Chondrocyte (in vitro differentiated cells): ENCODE measurements around the gene TMEM184A. TPM values are rescaled to one million over a fixed set of nuclear protein-coding genes. Genes with fewer than 3 reads are reported as not detected.

Experiments used
- DNase-seq: peaks from one replicate; pipeline ENCODE4 v3.0.0; 2021; ENCODE audit warnings: mixed read lengths, low spot score
- H3K27ac Mint-ChIP-seq: one replicate; pipeline ENCODE4 v1.8.0; 2021; ENCODE audit warnings: mild to moderate bottlenecking, moderate library complexity, mixed read lengths; ENCODE audit not compliant: unreplicated experiment
- H3K27me3 Mint-ChIP-seq: 2 replicates; pipeline ENCODE4 v1.8.0; 2021; ENCODE audit warnings: low read depth, mixed read lengths
- H3K36me3 Mint-ChIP-seq: 2 replicates; pipeline ENCODE4 v1.8.0; 2021; ENCODE audit warnings: low read depth, mixed read lengths
- H3K4me1 Mint-ChIP-seq: 2 replicates; pipeline ENCODE4 v1.8.0; 2021; ENCODE audit warnings: low read depth, mild to moderate bottlenecking, mixed read lengths
- H3K4me3 Mint-ChIP-seq: one replicate; pipeline ENCODE4 v1.8.0; 2021; ENCODE audit warnings: mild to moderate bottlenecking, moderate library complexity, mixed read lengths; ENCODE audit not compliant: unreplicated experiment
- H3K9me3 Mint-ChIP-seq: 2 replicates; pipeline ENCODE4 v1.8.0; 2021; ENCODE audit warnings: low read depth, mixed read lengths
- total RNA-seq: library from RNA; stranded (reverse); gene quantifications from 3 replicates; pipeline ENCODE4 v1.2.1, GENCODE V29; 2021
- TF ChIP-seq, protein P1 (sequence below): fragments of 200-600 bp; sonication (generic); IDR thresholded peaks from 2 replicates; pipeline ENCODE4 v1.5.0; 2021; ENCODE audit warnings: antibody characterized with exemption, mild to moderate bottlenecking, moderate library complexity

The TMEM184A gene
- total RNA-seq, 1 donor from 2014 or later: 0.07 TPM

GRCh38 chr7:1599640-1600395 lies 43.8 kb upstream of the TMEM184A start:
- H3K27ac Mint-ChIP-seq: no peak overlapping the region
- TF ChIP-seq, protein P1, sequence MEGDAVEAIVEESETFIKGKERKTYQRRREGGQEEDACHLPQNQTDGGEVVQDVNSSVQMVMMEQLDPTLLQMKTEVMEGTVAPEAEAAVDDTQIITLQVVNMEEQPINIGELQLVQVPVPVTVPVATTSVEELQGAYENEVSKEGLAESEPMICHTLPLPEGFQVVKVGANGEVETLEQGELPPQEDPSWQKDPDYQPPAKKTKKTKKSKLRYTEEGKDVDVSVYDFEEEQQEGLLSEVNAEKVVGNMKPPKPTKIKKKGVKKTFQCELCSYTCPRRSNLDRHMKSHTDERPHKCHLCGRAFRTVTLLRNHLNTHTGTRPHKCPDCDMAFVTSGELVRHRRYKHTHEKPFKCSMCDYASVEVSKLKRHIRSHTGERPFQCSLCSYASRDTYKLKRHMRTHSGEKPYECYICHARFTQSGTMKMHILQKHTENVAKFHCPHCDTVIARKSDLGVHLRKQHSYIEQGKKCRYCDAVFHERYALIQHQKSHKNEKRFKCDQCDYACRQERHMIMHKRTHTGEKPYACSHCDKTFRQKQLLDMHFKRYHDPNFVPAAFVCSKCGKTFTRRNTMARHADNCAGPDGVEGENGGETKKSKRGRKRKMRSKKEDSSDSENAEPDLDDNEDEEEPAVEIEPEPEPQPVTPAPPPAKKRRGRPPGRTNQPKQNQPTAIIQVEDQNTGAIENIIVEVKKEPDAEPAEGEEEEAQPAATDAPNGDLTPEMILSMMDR: no peak
- no peak for DNase-seq
- no peak overlapping the region for H3K4me3 Mint-ChIP-seq
- H3K4me1 Mint-ChIP-seq: no peaks in the 10 kb centered on the region
- no peaks in the 10 kb centered on the region for H3K9me3 Mint-ChIP-seq
- no peaks in the 10 kb centered on the region for H3K36me3 Mint-ChIP-seq
- peaks cover 46% of the 10 kb centered on the region for H3K27me3 Mint-ChIP-seq

DNA sequence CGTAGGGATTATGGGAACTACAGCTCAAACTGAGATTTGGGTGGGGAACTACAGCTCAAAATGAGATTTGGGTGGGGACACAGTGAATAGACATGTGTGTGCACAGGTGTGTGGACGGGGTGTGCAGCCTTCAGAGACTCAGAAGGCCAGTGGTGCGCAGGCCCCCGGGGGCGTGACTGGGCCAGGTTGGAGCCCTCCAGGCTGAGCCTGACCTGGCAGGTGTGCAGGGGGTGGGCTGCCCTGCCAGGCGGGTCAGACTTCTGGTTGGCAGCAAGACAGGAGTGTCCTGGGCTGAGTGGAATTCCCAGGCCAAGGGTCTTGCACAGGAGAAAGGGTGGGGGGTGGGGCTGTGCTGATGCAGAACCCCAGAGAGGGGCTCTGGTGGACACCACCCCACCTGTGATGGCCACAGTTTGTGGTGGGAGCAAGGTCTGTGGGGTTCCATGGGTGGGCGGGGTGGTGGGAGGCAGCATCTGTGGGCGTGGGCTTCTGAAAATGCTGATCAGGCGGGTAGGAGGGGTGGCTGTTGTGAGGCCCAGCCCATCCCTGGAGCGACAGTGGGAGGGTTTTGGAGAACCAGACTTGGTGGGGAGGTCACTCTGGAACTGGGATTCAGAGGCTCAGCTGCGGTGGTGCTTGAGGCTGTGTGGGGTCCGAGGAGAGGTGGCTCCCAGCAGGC lies 43.1 kb upstream of the TMEM184A start:
- H3K4me1 Mint-ChIP-seq: no peaks in the 10 kb centered on the region
- no peaks in the 10 kb centered on the region for H3K9me3 Mint-ChIP-seq
- TF ChIP-seq, protein P1: no peak
- no peaks in the 10 kb centered on the region for H3K36me3 Mint-ChIP-seq
- peaks cover 44% of the 10 kb centered on the region for H3K27me3 Mint-ChIP-seq
- H3K27ac Mint-ChIP-seq: no peak overlapping the region
- H3K4me3 Mint-ChIP-seq: no peak overlapping the region
- DNase-seq: no peak

GRCh38 chr7:1598286-1598685 lies 42.3 kb upstream of the TMEM184A start:
- Mint-ChIP-seq H3K9me3 (no peaks in the 10 kb centered on the region), H3K27me3 (peaks cover 41% of the 10 kb centered on the region), H3K4me3 (no peak overlapping the region), H3K27ac (no peak overlapping the region), H3K4me1 (no peaks in the 10 kb centered on the region), H3K36me3 (no peaks in the 10 kb centered on the region)
- TF ChIP-seq, protein P1: no peak
- no peak for DNase-seq

DNA sequence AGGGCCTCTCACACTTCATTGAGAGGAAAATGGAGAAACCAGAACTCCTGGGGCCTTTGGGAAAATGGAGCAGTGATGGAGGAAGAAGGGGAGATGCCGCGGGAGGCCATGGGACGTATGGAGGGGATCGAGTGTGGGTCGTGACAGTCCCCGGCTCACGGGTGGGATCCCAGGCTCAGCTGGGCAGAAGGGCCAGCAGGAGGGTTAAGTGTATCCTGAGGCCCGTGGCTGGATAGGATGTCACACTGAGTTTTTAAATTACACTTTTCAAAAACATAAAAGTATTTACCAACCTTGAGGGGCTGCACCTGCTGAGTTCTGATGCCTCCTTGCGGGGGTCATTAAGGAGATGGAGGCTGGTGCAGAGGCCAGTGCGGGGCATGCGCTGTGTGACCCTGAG lies 41.8 kb upstream of the TMEM184A start:
- DNase-seq: no peak
- H3K27ac Mint-ChIP-seq: no peak overlapping the region
- peaks cover 42% of the 10 kb centered on the region for H3K27me3 Mint-ChIP-seq

DNA sequence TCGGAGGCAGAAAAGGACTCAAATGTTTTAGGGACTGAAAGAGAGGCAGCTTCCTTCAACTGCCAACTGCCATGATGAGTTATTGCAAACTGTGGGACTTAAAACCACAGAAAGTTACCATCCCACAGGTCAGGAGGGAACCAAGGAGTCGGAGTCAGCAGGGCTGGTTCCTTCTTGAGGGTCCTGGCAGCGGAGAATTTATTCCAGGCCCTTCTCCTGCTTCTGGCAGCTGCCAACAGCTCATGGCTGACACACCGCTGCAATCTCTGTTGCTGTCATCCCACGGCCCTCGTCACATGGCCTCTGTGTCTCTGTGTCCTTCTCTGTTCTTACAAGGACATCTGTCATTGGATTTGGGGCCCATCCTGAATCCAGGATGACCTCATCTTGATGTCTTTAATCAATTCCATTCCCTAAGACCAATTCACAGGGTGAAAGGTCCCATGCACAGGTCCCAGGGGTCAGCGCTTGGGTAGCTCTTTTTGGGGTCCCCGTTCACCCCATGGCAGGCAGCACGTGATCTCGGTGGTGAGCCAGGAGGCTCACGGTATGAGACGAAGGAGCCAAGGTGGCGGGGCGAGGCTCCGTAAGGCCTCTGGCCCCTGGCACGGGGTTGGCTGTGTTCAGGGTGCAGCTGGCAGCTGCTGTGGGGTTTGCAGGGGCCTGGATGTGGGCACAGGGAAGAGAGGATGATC lies 41.2 kb upstream of the TMEM184A start:
- no peaks in the 10 kb centered on the region for H3K4me1 Mint-ChIP-seq
- DNase-seq: no peak
- no peak overlapping the region for H3K27ac Mint-ChIP-seq
- TF ChIP-seq, protein P1: no peak
- H3K4me3 Mint-ChIP-seq: no peak overlapping the region
- peaks cover 47% of the 10 kb centered on the region for H3K27me3 Mint-ChIP-seq
- no peaks in the 10 kb centered on the region for H3K9me3 Mint-ChIP-seq
- no peaks in the 10 kb centered on the region for H3K36me3 Mint-ChIP-seq

More for the DNA sequence above, 41.8 kb upstream of the TMEM184A start:
- H3K9me3 Mint-ChIP-seq: no peaks in the 10 kb centered on the region
- no peaks in the 10 kb centered on the region for H3K36me3 Mint-ChIP-seq
- H3K4me3 Mint-ChIP-seq: no peak overlapping the region
- TF ChIP-seq, protein P1: no peak
- H3K4me1 Mint-ChIP-seq: no peaks in the 10 kb centered on the region
